WTC11 (cell line): ENCODE results near the gene NKX6-1. TPM values are rescaled to one million over a fixed set of nuclear protein-coding genes. Genes with fewer than 3 reads are reported as not detected.

Experiments used
- ATAC-seq: fragments of 200-7000 bp; cut with Tn5 transposase; 2 replicates; pipeline ENCODE4 v1.10.0; 2021; ENCODE audit warnings: mild to moderate bottlenecking, moderate library complexity
- CTCF ChIA-PET: fragments of 300-600 bp; sonication (Branson Sonifier 250); formaldehyde crosslinking; loops from one replicate; lab custom pipeline; 2021; ENCODE audit warnings: antibody characterized with exemption; lab: Charles Lee
- POLR2A ChIA-PET: fragments of 350-600 bp; sonication (Branson Sonifier 250); formaldehyde crosslinking; loops from one replicate; lab custom pipeline; 2021; ENCODE audit warnings: antibody characterized with exemption; lab: Charles Lee
- DNase-seq: peaks from one replicate; pipeline ENCODE4 v3.0.0; 2021; ENCODE audit warnings: low spot score
- H3K27ac Mint-ChIP-seq: 2 replicates; pipeline ENCODE4 v1.8.0; 2021; ENCODE audit warnings: mixed read lengths
- H3K27me3 Mint-ChIP-seq: 2 replicates; pipeline ENCODE4 v1.8.0; 2021; ENCODE audit warnings: low read depth, mild to moderate bottlenecking, moderate library complexity, mixed read lengths
- H3K36me3 Mint-ChIP-seq: 2 replicates; pipeline ENCODE4 v1.8.0; 2021; ENCODE audit warnings: mixed read lengths
- H3K4me1 Mint-ChIP-seq: 2 replicates; pipeline ENCODE4 v1.8.0; 2022; ENCODE audit warnings: mixed read lengths
- H3K4me3 Mint-ChIP-seq: 2 replicates; pipeline ENCODE4 v1.8.0; 2021; ENCODE audit warnings: mild to moderate bottlenecking, moderate library complexity, mixed read lengths
- H3K9me3 Mint-ChIP-seq: 2 replicates; pipeline ENCODE4 v1.8.0; 2021; ENCODE audit warnings: mixed read lengths
- AR ChIP-seq: fragments of 250-450 bp; sonication (Bioruptor Pico); IDR thresholded peaks from 2 replicates; pipeline ENCODE4 v1.9.0; 2021; ENCODE audit warnings: mild to moderate bottlenecking
- E2F1 ChIP-seq: sonication (generic); formaldehyde crosslinking; IDR thresholded peaks from 2 replicates; pipeline ENCODE4 v1.8.0; 2022; ENCODE audit warnings: mild to moderate bottlenecking, missing genetic modification reagents
- E2F4 ChIP-seq: sonication (generic); formaldehyde crosslinking; IDR thresholded peaks from 2 replicates; pipeline ENCODE4 v1.8.1; 2022; ENCODE audit warnings: low read depth, mild to moderate bottlenecking, moderate library complexity, missing genetic modification reagents, borderline replicate concordance
- ELF4 ChIP-seq: sonication (generic); formaldehyde crosslinking; IDR thresholded peaks from 2 replicates; pipeline ENCODE4 v1.8.1; 2022; ENCODE audit warnings: low read depth, mild to moderate bottlenecking, moderate library complexity, missing genetic modification reagents
- ETV6 ChIP-seq: sonication (generic); formaldehyde crosslinking; IDR thresholded peaks from 2 replicates; pipeline ENCODE4 v1.8.1; 2022; ENCODE audit warnings: mild to moderate bottlenecking, missing genetic modification reagents
- NR3C1 ChIP-seq: sonication (generic); formaldehyde crosslinking; conservative IDR thresholded peaks from 2 replicates; pipeline ENCODE4 v1.8.1; 2023; ENCODE audit warnings: low read depth, mild to moderate bottlenecking, missing genetic modification reagents
- PRDM15 ChIP-seq: sonication (generic); formaldehyde crosslinking; IDR thresholded peaks from 2 replicates; pipeline ENCODE4 v1.8.0; 2022; ENCODE audit warnings: missing genetic modification reagents
- USF2 ChIP-seq: sonication (generic); formaldehyde crosslinking; IDR thresholded peaks from 2 replicates; pipeline ENCODE4 v1.8.1; 2023; ENCODE audit warnings: mild to moderate bottlenecking, missing genetic modification reagents, moderate library complexity
- ZBTB43 ChIP-seq: sonication (generic); formaldehyde crosslinking; IDR thresholded peaks from 2 replicates; pipeline ENCODE4 v1.8.1; 2023; ENCODE audit warnings: mild to moderate bottlenecking, missing genetic modification reagents
- ZNF317 ChIP-seq: sonication (generic); formaldehyde crosslinking; IDR thresholded peaks from 2 replicates; pipeline ENCODE4 v1.8.1; 2023; ENCODE audit warnings: low read depth, mild to moderate bottlenecking, moderate library complexity, missing genetic modification reagents, borderline replicate concordance
- total RNA-seq: library from RNA; stranded (reverse); gene quantifications from 3 replicates; pipeline ENCODE4 v1.2.3, GENCODE V29; 2021

NKX6-1 gene
- total RNA-seq, 1 experiment from 2014 or later, result 0.09 TPM

GRCh38 chr4:84491481-84491880 is 7.6 kb downstream of the NKX6-1 start:
- peak overlapping the region; percentile 7 for H3K4me3 Mint-ChIP-seq
- H3K9me3 Mint-ChIP-seq, result no peaks in the 10 kb centered on the region
- ChIA-PET POLR2A (no interaction called here), CTCF (interaction anchor here (0.9 to 3.1 kb wide), 7 partner anchors 8 to 88 kb away, joined by 3 to 84 read pairs (median 6); partner anchors contain the start of gene NKX6-1)
- H3K36me3 Mint-ChIP-seq, result no peaks in the 10 kb centered on the region
- no peak for TF ChIP-seq E2F4 (CRISPR knock-in tag)
- TF ChIP-seq ETV6, result peak; percentile 96
- H3K4me1 Mint-ChIP-seq, result peaks cover 43% of the 10 kb centered on the region
- H3K27me3 Mint-ChIP-seq, result peaks cover 100% of the 10 kb centered on the region
- DNase-seq (no peak), ATAC-seq (no peak; the same call in 1 of the 2 replicates)
- no peak overlapping the region for H3K27ac Mint-ChIP-seq

- peaks cover 100% of the 10 kb centered on the region for H3K27me3 Mint-ChIP-seq
These were observed 8.4 kb downstream of the NKX6-1 start for GRCh38 chr4:84490663-84491062.

GRCh38 chr4:84484236-84484635 is 14.9 kb downstream of the NKX6-1 start:
- peak overlapping the region; percentile 56 for H3K4me3 Mint-ChIP-seq
- ATAC-seq (peak; percentile 41), DNase-seq (peak; percentile 23)
- H3K9me3 Mint-ChIP-seq, result no peaks in the 10 kb centered on the region
- ChIA-PET CTCF (interaction anchor here (0.7 to 9.0 kb wide), 10 partner anchors 8 to 593 kb away, joined by 3 to 242 read pairs (median 10); partner anchors contain the start of gene NKX6-1), POLR2A (interaction anchor here (1.7 kb wide), 1 partner anchor 15 kb away, joined by 4 read pairs; the partner anchor contains the start of gene NKX6-1)
- no peak overlapping the region; the same call in 1 of the 2 replicates for H3K27ac Mint-ChIP-seq
- peaks cover 38% of the 10 kb centered on the region for H3K4me1 Mint-ChIP-seq
- H3K27me3 Mint-ChIP-seq, result peaks cover 100% of the 10 kb centered on the region
- TF ChIP-seq ZNF317 (CRISPR knock-in tag), result no peak
- no peak for TF ChIP-seq ELF4
- no peak for TF ChIP-seq USF2
- no peak for TF ChIP-seq ZBTB43
- TF ChIP-seq AR, result no peak
- H3K36me3 Mint-ChIP-seq, result no peaks in the 10 kb centered on the region

More at GRCh38 chr4:84490663-84491062, 8.4 kb downstream of the NKX6-1 start:
- Mint-ChIP-seq H3K4me3 (0 out of 2 replicates have a peak overlapping the region, but pooled peaks have one; percentile 17), H3K36me3 (no peaks in the 10 kb centered on the region), H3K4me1 (peaks cover 35% of the 10 kb centered on the region), H3K9me3 (no peaks in the 10 kb centered on the region), H3K27ac (no peak overlapping the region)
- ChIA-PET POLR2A (no interaction called here), CTCF (interaction anchor here (0.9 to 3.1 kb wide), 4 partner anchors 9 to 88 kb away, joined by 3 to 84 read pairs (median 4); no protein-coding TSS in a partner anchor)
- DNase-seq (no peak), ATAC-seq (no peak)
- TF ChIP-seq ETV6, result peak; percentile 97
- no peak for TF ChIP-seq PRDM15 (CRISPR knock-in tag)
- no peak for TF ChIP-seq E2F1 (CRISPR knock-in tag)
- no peak for TF ChIP-seq NR3C1
